Prostate gland (tissue), 2 donors: Measurements from ENCODE around the gene MTHFD2L.

Source experiments
- POLR2A ChIP-seq: fragments of 450-650 bp; IDR thresholded peaks from one replicate; pipeline ENCODE4 v1.6.1; 2016; ENCODE audit warnings: antibody characterized with exemption, mild to moderate bottlenecking
- TF ChIP-seq, protein P1 (sequence below), 4 experiments: fragments of 200-600 bp in 2 of 4; fragments of 450-650 bp in 2 of 4; sonication (generic) in 2 of 4; IDR thresholded peaks; 1 replicate in 3 of 4; 2 replicates in 1 of 4; pipeline ENCODE4 v1.5.1; 2016 to 2019; ENCODE audit warnings: antibody characterized with exemption in 4 of 4, mild to moderate bottlenecking in 2 of 4, moderate library complexity in 2 of 4

DNA sequence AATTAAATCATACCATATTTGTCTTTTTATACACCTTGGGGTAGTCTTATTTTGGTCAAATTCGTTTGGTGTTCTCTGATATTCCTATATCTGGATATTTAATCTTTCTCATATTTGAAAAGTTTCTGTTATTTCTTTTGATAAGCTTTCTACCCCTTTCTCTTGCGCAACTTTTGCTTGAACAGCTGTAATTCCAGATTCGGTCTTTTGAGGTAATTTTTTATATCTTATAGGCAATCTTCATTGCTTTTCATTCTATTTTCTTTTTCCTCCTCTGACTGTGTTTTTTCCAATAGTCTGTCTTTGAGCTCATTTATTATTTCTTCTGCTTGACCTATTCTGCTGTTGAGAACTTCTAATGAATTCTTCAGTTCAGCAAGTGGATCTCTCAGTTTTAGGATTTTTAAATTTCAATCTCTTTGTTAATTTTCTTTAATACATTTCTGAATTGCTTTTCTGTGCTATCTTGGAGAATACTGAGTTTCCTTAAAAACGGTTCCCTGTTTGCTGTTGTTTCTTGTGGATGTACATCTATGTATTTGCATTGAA is 11.3 kb upstream of the MTHFD2L start:
- no peak for TF ChIP-seq POLR2A
- TF ChIP-seq, protein P1, sequence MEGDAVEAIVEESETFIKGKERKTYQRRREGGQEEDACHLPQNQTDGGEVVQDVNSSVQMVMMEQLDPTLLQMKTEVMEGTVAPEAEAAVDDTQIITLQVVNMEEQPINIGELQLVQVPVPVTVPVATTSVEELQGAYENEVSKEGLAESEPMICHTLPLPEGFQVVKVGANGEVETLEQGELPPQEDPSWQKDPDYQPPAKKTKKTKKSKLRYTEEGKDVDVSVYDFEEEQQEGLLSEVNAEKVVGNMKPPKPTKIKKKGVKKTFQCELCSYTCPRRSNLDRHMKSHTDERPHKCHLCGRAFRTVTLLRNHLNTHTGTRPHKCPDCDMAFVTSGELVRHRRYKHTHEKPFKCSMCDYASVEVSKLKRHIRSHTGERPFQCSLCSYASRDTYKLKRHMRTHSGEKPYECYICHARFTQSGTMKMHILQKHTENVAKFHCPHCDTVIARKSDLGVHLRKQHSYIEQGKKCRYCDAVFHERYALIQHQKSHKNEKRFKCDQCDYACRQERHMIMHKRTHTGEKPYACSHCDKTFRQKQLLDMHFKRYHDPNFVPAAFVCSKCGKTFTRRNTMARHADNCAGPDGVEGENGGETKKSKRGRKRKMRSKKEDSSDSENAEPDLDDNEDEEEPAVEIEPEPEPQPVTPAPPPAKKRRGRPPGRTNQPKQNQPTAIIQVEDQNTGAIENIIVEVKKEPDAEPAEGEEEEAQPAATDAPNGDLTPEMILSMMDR (IDR thresholded peaks at IDR 0.05), result no peak
